ENCODE results near the gene SLC5A12. TPM values are rescaled to one million over a fixed set of nuclear protein-coding genes. Genes with fewer than 3 reads are reported as not detected.

SLC5A12 gene
- total RNA-seq, 1 donor from 2014 or later = 1.3 TPM

DNA sequence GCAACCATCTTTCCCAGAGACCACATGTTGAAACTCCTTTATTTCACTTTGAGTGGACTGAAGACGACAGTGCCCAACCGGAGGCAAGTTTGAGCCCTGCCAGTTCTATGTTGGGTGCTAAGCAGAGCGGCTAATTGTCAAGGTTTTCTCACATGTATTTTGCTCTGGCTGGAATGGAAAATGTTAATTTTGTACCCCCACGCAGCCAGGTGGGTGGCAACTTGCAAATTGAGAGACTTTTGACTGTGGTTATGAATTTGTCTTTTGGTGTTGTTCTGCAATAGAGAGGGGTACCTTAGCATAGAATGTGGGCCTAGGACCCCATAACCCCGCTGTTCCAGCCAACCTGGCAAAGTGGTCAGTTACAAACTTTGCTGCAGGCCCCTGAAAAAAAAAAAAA, 42.5 kb upstream of the SLC5A12 start:
- no peak for TF ChIP-seq CTCF (conservative IDR thresholded peaks at IDR 0.05)
- no peak overlapping the region for H3K4me3 Mint-ChIP-seq
- H3K9me3 Mint-ChIP-seq = no peaks in the 10 kb centered on the region
- DNase-seq (ENCODE audit: extremely low spot score, unreplicated experiment) = no peak
- no peaks in the 10 kb centered on the region for H3K36me3 Mint-ChIP-seq
- no peak overlapping the region for H3K27ac Mint-ChIP-seq
- no peaks in the 10 kb centered on the region for H3K27me3 Mint-ChIP-seq
- no peaks in the 10 kb centered on the region for H3K4me1 Mint-ChIP-seq (ENCODE audit: unreplicated experiment)

- Mint-ChIP-seq H3K27ac (no peak overlapping the region), H3K4me3 (no peak overlapping the region), H3K27me3 (no peaks in the 10 kb centered on the region), H3K9me3 (no peaks in the 10 kb centered on the region), H3K36me3 (no peaks in the 10 kb centered on the region), H3K4me1 (ENCODE audit: unreplicated experiment) (no peaks in the 10 kb centered on the region)
- no peak for TF ChIP-seq CTCF (conservative IDR thresholded peaks at IDR 0.05)
- no peak for DNase-seq (ENCODE audit: extremely low spot score, unreplicated experiment)
Observed at GRCh38 chr11:26762089-26762488, 40.2 kb upstream of the SLC5A12 start.

DNA sequence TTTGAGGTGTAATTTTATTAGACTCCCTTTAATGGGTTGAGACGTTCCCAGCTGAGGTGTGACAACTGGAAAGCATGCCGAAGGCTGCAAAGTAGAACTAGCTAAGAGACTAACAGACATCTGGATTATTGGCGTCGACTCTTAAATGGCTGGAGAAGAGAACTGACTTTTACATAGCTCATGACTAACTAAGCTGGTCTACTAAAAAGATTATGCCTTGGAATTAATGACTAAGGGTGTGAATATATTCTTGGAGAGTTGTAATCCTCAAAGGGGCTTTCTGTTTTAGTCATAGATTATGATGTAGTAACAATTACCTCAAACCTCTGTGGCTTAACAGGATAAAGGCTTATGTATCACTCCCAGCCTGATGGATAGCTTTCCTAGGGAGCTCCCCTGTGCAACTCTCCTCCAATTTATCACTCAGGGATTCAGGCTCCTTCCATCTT, 39.5 kb upstream of the SLC5A12 start:
- Mint-ChIP-seq H3K27me3 (no peaks in the 10 kb centered on the region), H3K9me3 (no peaks in the 10 kb centered on the region), H3K36me3 (no peaks in the 10 kb centered on the region), H3K4me3 (no peak overlapping the region), H3K4me1 (ENCODE audit: unreplicated experiment) (no peaks in the 10 kb centered on the region), H3K27ac (no peak overlapping the region)
- no peak for TF ChIP-seq CTCF (conservative IDR thresholded peaks at IDR 0.05)
- DNase-seq (ENCODE audit: extremely low spot score, unreplicated experiment) = no peak

DNA sequence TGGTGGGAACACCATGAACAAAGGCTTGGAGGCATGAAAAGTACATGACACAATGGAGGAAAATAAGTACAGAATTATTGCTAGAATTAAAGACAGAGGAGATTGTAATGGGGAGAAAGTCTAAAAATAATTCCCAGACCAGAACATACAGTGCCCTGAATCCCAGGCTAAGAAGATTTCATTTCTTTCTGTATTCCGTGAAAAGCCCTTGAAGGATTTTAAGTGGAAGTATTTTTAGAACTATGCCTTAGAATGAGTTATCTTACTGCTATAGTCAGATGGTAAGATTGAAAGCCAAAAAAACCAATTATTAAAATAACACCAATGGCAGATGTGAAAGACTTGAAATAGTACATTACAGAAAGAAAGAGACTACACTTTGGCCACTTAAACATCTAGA, 36.1 kb upstream of the SLC5A12 start:
- no peak overlapping the region for H3K27ac Mint-ChIP-seq
- no peaks in the 10 kb centered on the region for H3K9me3 Mint-ChIP-seq
- no peaks in the 10 kb centered on the region for H3K36me3 Mint-ChIP-seq
- no peak for TF ChIP-seq CTCF (conservative IDR thresholded peaks at IDR 0.05)
- H3K4me1 Mint-ChIP-seq (ENCODE audit: unreplicated experiment) = no peaks in the 10 kb centered on the region
- no peak overlapping the region for H3K4me3 Mint-ChIP-seq
- H3K27me3 Mint-ChIP-seq = no peaks in the 10 kb centered on the region
- no peak for DNase-seq (ENCODE audit: extremely low spot score, unreplicated experiment)

- H3K36me3 Mint-ChIP-seq = no peaks in the 10 kb centered on the region
- H3K4me1 Mint-ChIP-seq (ENCODE audit: unreplicated experiment) = no peaks in the 10 kb centered on the region
- H3K27ac Mint-ChIP-seq = no peak overlapping the region
- no peak for DNase-seq (ENCODE audit: extremely low spot score, unreplicated experiment)
- no peaks in the 10 kb centered on the region for H3K9me3 Mint-ChIP-seq
- no peak overlapping the region for H3K4me3 Mint-ChIP-seq
- H3K27me3 Mint-ChIP-seq = no peaks in the 10 kb centered on the region
- no peak for TF ChIP-seq CTCF (conservative IDR thresholded peaks at IDR 0.05)
Observed at GRCh38 chr11:26755762-26756161, 33.9 kb upstream of the SLC5A12 start.

Measured in type B pancreatic cell (in vitro differentiated cells).